H4 (cell line): ENCODE data around the gene CA4. TPM values are rescaled to one million over a fixed set of nuclear protein-coding genes. Genes with fewer than 3 reads are reported as not detected.
"Not testable (repeated sequence)": the region's sequence is repeated elsewhere in the genome, so short reads cannot be mapped to it uniquely, and the experiment has no call there.

Source experiments
- DNase-seq: peaks from one replicate; pipeline ENCODE4 v3.0.0-alpha.2; 2015; ENCODE audit warnings: low spot score
- total RNA-seq: library from RNA; depleted of rRNA; stranded (reverse); fragments of >200 nt; shearing (Covaris generic); gene quantifications from 2 replicates; pipeline ENCODE4 v1.2.3, GENCODE V29; 2014; rRNA removed

Gene CA4
- total RNA-seq = not detected in 2 replicates

- DNase-seq = no peak
Measured at GRCh38 chr17:60149691-60150582, at the start of gene CA4. Gene CA4 (plus strand): TSS chr17:60149973. CDS start chr17:60150035, 62 bp downstream.

- not testable (repeated sequence) for DNase-seq
Measured at GRCh38 chr17:60100577-60100976, 49.2 kb upstream of the CA4 start.

- DNase-seq = not testable (repeated sequence)
Measured at GRCh38 chr17:60102015-60102631, 47.6 kb upstream of the CA4 start.

GRCh38 chr17:60102632-60103096, 47.1 kb upstream of the CA4 start:
- DNase-seq = peak; percentile 3

- DNase-seq = no peak
Measured at GRCh38 chr17:60103957-60104356, 45.8 kb upstream of the CA4 start.

- DNase-seq = peak; percentile 25
Measured at GRCh38 chr17:60106340-60107059, 43.3 kb upstream of the CA4 start.

- peak; percentile 7 for DNase-seq
Measured at GRCh38 chr17:60107526-60108257, 42.1 kb upstream of the CA4 start.

GRCh38 chr17:60108309-60108708, 41.5 kb upstream of the CA4 start:
- peak; percentile 2 for DNase-seq

GRCh38 chr17:60108712-60109111, 41.1 kb upstream of the CA4 start:
- DNase-seq = no peak

- DNase-seq = no peak
Measured at GRCh38 chr17:60109161-60109560, 40.6 kb upstream of the CA4 start.

- DNase-seq = no peak
Measured at GRCh38 chr17:60110586-60110985, 39.2 kb upstream of the CA4 start.

GRCh38 chr17:60111661-60112060, 38.1 kb upstream of the CA4 start:
- DNase-seq = not testable (repeated sequence)

GRCh38 chr17:60115364-60115763, 34.4 kb upstream of the CA4 start:
- not testable (repeated sequence) for DNase-seq

GRCh38 chr17:60116196-60116595, 33.6 kb upstream of the CA4 start:
- DNase-seq = not testable (repeated sequence)

GRCh38 chr17:60119162-60119561, 30.6 kb upstream of the CA4 start:
- DNase-seq = not testable (repeated sequence)

- not testable (repeated sequence) for DNase-seq
Measured at GRCh38 chr17:60119807-60120748, 29.7 kb upstream of the CA4 start.

- no peak for DNase-seq
Measured at GRCh38 chr17:60127068-60128064, 22.4 kb upstream of the CA4 start.

GRCh38 chr17:60128171-60128859, 21.5 kb upstream of the CA4 start:
- DNase-seq = no peak
